ENCODE results near the gene ZNHIT6. TPM values are rescaled to one million over a fixed set of nuclear protein-coding genes. Genes with fewer than 3 reads are reported as not detected.

The ZNHIT6 gene
- total and polyA plus RNA-seq, 2 donors (not counting 1 experiment from before 2014, with no cell fraction given), result 6.0 to 16.3 TPM

DNA sequence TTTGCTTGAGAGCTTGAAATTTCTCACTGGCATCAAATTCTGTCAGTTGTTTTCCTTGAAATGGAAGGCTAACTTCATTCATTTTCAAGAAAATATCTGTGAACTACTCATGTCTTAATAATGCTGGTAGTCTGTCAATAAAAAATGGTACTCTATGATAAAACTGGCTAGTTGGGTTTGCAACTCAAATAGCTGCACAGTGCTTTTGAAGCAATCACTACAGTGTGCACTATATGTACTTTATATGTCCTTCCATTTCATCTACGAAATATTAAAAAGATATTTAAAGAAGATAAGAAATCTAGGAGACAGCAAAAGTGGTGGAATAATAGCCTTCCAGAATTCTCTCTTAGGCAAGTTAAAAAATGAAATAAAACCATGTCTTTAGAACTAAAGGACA is 39.9 kb upstream of the ZNHIT6 start:
- WGBS (ENCODE audit: insufficient coverage), result no CpG with 5 or more reads among the region's 1 CpG
- peaks cover 11% of the 10 kb centered on the region for H3K27me3 Mint-ChIP-seq
- Histone ChIP-seq H3K27me3 (replicated peaks in 1 of 4; ENCODE audit: control extremely low read depth in 1 of 4, control insufficient read depth in 3 of 4, insufficient read depth in 4 of 4, low read length in 3 of 4) (no peaks in the 10 kb centered on the region), H4K20me1 (ENCODE audit: control insufficient read depth, insufficient read depth, low read length, poor library complexity, severe bottlenecking) (no peaks in the 10 kb centered on the region), H3K79me2 (ENCODE audit: control insufficient read depth, insufficient read depth, low read length) (no peaks in the 10 kb centered on the region), H3K36me3 (replicated peaks in 1 of 2; ENCODE audit: control extremely low read depth in 1 of 2, control insufficient read depth in 1 of 2, extremely low read depth in 1 of 2, insufficient read depth in 2 of 2, low read length in 1 of 2) (no peaks in the 10 kb centered on the region), H3K4me2 (replicated peaks; ENCODE audit: low read depth, low read length, poor library complexity, severe bottlenecking) (no peak overlapping the region), H3K9ac (ENCODE audit: low read length) (no peak overlapping the region), H3K9me3 (ENCODE audit: control extremely low read depth in 1 of 3, control insufficient read depth in 2 of 3, insufficient read depth in 1 of 3, low read length in 2 of 3) (no peaks in the 10 kb centered on the region), H3K4me1 (ENCODE audit: control insufficient read depth in 2 of 2, insufficient read depth in 2 of 2, low read length in 2 of 2) (no peaks in the 10 kb centered on the region), H3K4me3 (ENCODE audit: control extremely low read depth in 1 of 5, extremely low read depth in 1 of 5, insufficient read depth in 1 of 5, low read depth in 2 of 5, low read length in 4 of 5) (no peak overlapping the region), H3K27ac (ENCODE audit: low read length in 2 of 2) (no peak overlapping the region), H2AFZ (ENCODE audit: insufficient read depth, low read depth, low read length, poor library complexity, severe bottlenecking) (no peak overlapping the region)
- no peak for TF ChIP-seq EZH2 (IDR thresholded peaks at IDR 0.05; ENCODE audit: borderline replicate concordance, insufficient read depth, low read depth, low read length, poor library complexity, severe bottlenecking)
- TF ChIP-seq, protein P1, sequence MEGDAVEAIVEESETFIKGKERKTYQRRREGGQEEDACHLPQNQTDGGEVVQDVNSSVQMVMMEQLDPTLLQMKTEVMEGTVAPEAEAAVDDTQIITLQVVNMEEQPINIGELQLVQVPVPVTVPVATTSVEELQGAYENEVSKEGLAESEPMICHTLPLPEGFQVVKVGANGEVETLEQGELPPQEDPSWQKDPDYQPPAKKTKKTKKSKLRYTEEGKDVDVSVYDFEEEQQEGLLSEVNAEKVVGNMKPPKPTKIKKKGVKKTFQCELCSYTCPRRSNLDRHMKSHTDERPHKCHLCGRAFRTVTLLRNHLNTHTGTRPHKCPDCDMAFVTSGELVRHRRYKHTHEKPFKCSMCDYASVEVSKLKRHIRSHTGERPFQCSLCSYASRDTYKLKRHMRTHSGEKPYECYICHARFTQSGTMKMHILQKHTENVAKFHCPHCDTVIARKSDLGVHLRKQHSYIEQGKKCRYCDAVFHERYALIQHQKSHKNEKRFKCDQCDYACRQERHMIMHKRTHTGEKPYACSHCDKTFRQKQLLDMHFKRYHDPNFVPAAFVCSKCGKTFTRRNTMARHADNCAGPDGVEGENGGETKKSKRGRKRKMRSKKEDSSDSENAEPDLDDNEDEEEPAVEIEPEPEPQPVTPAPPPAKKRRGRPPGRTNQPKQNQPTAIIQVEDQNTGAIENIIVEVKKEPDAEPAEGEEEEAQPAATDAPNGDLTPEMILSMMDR (IDR thresholded peaks at IDR 0.05), result no peak
- no peak overlapping the region for H3K27ac Mint-ChIP-seq
- CTCF ChIA-PET, result no interaction called here
- intact Hi-C loops (cut with micrococcal nuclease), result no loop called here
- ATAC-seq (ENCODE audit: low read depth) (no peak), DNase-seq (no peak)
- POLR2A ChIA-PET, result no interaction called here
- no peak overlapping the region for H3K4me3 Mint-ChIP-seq
- no peaks in the 10 kb centered on the region for H3K4me1 Mint-ChIP-seq
- H3K9me3 Mint-ChIP-seq (ENCODE audit: insufficient read depth), result no peaks in the 10 kb centered on the region

DNA sequence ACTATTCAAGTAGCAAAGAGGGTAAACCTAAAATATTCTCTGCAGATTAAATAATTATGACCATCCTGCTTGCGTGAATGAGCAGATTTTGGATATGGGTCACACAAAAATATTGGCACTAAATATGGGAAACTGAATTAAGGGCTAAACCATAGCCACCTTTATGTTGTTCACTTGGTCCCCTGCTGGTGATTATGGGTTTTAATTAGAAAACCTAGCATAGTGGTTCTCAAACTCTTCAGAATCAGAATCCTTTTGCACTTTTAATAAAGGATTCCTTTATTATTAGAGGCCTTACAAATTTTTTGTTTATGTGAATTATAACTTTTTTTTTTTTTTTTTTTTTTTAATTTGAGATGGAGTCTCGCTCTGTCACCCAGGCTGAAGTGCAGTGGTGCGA is 38.5 kb upstream of the ZNHIT6 start:
- 100% methylated on average over 1 of the region's 3 CpGs for WGBS (ENCODE audit: insufficient coverage)
- Histone ChIP-seq H3K36me3 (replicated peaks in 1 of 2; ENCODE audit: control extremely low read depth in 1 of 2, control insufficient read depth in 1 of 2, extremely low read depth in 1 of 2, insufficient read depth in 2 of 2, low read length in 1 of 2) (no peaks in the 10 kb centered on the region), H3K9me3 (ENCODE audit: control extremely low read depth in 1 of 3, control insufficient read depth in 2 of 3, insufficient read depth in 1 of 3, low read length in 2 of 3) (no peaks in the 10 kb centered on the region), H3K27ac (ENCODE audit: low read length in 2 of 2) (no peak overlapping the region), H4K20me1 (ENCODE audit: control insufficient read depth, insufficient read depth, low read length, poor library complexity, severe bottlenecking) (no peaks in the 10 kb centered on the region), H3K4me2 (replicated peaks; ENCODE audit: low read depth, low read length, poor library complexity, severe bottlenecking) (no peak overlapping the region), H2AFZ (ENCODE audit: insufficient read depth, low read depth, low read length, poor library complexity, severe bottlenecking) (no peak overlapping the region), H3K4me3 (ENCODE audit: control extremely low read depth in 1 of 5, extremely low read depth in 1 of 5, insufficient read depth in 1 of 5, low read depth in 2 of 5, low read length in 4 of 5) (no peak overlapping the region), H3K79me2 (ENCODE audit: control insufficient read depth, insufficient read depth, low read length) (no peaks in the 10 kb centered on the region), H3K27me3 (replicated peaks in 1 of 4; ENCODE audit: control extremely low read depth in 1 of 4, control insufficient read depth in 3 of 4, insufficient read depth in 4 of 4, low read length in 3 of 4) (no peaks in the 10 kb centered on the region), H3K4me1 (ENCODE audit: control insufficient read depth in 2 of 2, insufficient read depth in 2 of 2, low read length in 2 of 2) (no peaks in the 10 kb centered on the region), H3K9ac (ENCODE audit: low read length) (no peak overlapping the region)
- no peak overlapping the region for H3K27ac Mint-ChIP-seq
- ChIA-PET CTCF (no interaction called here), POLR2A (no interaction called here)
- intact Hi-C loops (cut with micrococcal nuclease), result no loop called here
- H3K4me1 Mint-ChIP-seq, result no peaks in the 10 kb centered on the region
- H3K9me3 Mint-ChIP-seq (ENCODE audit: insufficient read depth), result no peaks in the 10 kb centered on the region
- ATAC-seq (ENCODE audit: low read depth), result no peak
- H3K27me3 Mint-ChIP-seq, result peaks cover 15% of the 10 kb centered on the region
- no peak overlapping the region for H3K4me3 Mint-ChIP-seq
- DNase-seq, result no peak
- no peak for TF ChIP-seq EZH2 (IDR thresholded peaks at IDR 0.05; ENCODE audit: borderline replicate concordance, insufficient read depth, low read depth, low read length, poor library complexity, severe bottlenecking)
- TF ChIP-seq, protein P1 (IDR thresholded peaks at IDR 0.05), result no peak

All from B cell (primary cell).